Lower lobe of right lung (tissue), 2 donors: ENCODE results near the gene BNC1. TPM values are rescaled to one million over a fixed set of nuclear protein-coding genes. Genes with fewer than 3 reads are reported as not detected.

Source experiments
- ATAC-seq, 2 donors: fragments of 200-7000 bp; cut with Tn5 transposase; one replicate each; pipeline ENCODE4 v1.9.1; 2020 to 2022; ENCODE audit warnings: mild to moderate bottlenecking in 2 of 2, moderate library complexity in 2 of 2
- DNase-seq: peaks from one replicate; pipeline ENCODE4 v3.0.0-alpha.2; 2020
- H3K27ac ChIP-seq: fragments of 200-600 bp; one replicate; pipeline ENCODE4 v1.8.0; 2022
- H3K27me3 ChIP-seq: fragments of 200-600 bp; one replicate; pipeline ENCODE4 v1.8.0; 2022; ENCODE audit warnings: low read depth
- H3K36me3 ChIP-seq: fragments of 200-600 bp; one replicate; pipeline ENCODE4 v1.8.0; 2022; ENCODE audit warnings: mild to moderate bottlenecking
- H3K4me1 ChIP-seq: fragments of 200-600 bp; one replicate; pipeline ENCODE4 v1.8.0; 2022
- H3K4me3 ChIP-seq: fragments of 200-600 bp; one replicate; pipeline ENCODE4 v1.8.0; 2022; ENCODE audit warnings: mild to moderate bottlenecking
- H3K9me3 ChIP-seq: fragments of 200-600 bp; one replicate; pipeline ENCODE4 v1.8.0; 2022
- intact Hi-C: fragments of 100-400 bp; cut with DNase I; formaldehyde crosslinking; loops from one replicate; pipeline ENCODE4 v1.11.0; 2022
- total RNA-seq: library from RNA; stranded (reverse); fragmentation: NEBNext Ultra II Directional; extraction: Animal tissue kit (Norgen Biotek cat#: 25700); gene quantifications from one replicate; pipeline ENCODE4 v1.2.1, GENCODE V29; 2021
- TF ChIP-seq, protein P1 (sequence below): fragments of 200-600 bp; IDR thresholded peaks from one replicate; pipeline ENCODE4 v1.8.0; 2022; ENCODE audit warnings: antibody characterized with exemption, mild to moderate bottlenecking
- donor health status: DM: no; HTN: yes; CAD: no; lungs with severe emphysema.

BNC1 gene
- total RNA-seq, 1 donor from 2014 or later, result 0.21 TPM

DNA sequence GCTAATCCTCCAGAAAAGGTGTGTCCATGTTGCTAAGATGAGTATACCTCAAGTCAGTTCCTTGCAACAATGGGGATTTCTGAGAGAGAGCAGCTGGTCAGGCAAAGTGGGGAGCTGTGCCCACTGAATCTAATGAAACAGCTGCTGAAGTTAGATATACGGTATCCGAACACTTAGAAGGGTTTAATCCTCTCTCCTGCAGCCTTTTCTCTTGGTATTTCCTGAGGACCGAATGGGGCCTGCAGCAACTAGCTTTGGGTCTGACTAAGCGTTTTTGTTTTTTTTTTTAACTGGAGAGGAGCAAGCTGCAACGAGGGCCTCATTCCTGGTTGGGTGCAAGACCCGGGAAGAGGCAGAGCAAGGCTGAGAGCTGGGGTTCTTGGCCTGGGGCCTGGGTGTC lies 37.6 kb upstream of the BNC1 start:
- intact Hi-C loops, result no loop called here
- no peak for ATAC-seq
- no peak for DNase-seq
- H3K27me3 ChIP-seq, result no peaks in the 10 kb centered on the region
- no peaks in the 10 kb centered on the region for H3K4me1 ChIP-seq
- no peaks in the 10 kb centered on the region for H3K9me3 ChIP-seq
- TF ChIP-seq, protein P1, sequence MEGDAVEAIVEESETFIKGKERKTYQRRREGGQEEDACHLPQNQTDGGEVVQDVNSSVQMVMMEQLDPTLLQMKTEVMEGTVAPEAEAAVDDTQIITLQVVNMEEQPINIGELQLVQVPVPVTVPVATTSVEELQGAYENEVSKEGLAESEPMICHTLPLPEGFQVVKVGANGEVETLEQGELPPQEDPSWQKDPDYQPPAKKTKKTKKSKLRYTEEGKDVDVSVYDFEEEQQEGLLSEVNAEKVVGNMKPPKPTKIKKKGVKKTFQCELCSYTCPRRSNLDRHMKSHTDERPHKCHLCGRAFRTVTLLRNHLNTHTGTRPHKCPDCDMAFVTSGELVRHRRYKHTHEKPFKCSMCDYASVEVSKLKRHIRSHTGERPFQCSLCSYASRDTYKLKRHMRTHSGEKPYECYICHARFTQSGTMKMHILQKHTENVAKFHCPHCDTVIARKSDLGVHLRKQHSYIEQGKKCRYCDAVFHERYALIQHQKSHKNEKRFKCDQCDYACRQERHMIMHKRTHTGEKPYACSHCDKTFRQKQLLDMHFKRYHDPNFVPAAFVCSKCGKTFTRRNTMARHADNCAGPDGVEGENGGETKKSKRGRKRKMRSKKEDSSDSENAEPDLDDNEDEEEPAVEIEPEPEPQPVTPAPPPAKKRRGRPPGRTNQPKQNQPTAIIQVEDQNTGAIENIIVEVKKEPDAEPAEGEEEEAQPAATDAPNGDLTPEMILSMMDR, result no peak
- H3K27ac ChIP-seq, result no peak overlapping the region
- H3K4me3 ChIP-seq, result no peak overlapping the region
- H3K36me3 ChIP-seq, result no peaks in the 10 kb centered on the region

DNA sequence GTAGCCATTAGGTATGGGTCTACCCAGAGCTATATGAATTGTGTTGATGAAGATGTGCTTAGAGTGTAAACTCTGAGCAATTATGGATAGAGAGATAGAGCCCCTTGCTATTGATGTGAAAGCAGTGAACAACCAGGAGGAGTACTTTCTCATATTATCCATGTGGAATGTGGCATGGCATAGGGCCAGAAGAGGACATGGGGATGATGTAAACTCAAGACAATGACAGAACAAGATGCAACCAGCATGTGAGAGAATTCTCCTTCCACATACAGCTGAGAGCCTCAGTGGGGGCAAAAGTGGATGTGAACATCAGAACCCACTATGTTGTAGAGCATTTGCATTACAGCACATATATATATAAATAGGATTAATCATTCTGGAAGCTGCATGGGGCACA lies 36.4 kb upstream of the BNC1 start:
- no peak for DNase-seq
- Histone ChIP-seq H3K27ac (no peak overlapping the region), H3K36me3 (no peaks in the 10 kb centered on the region), H3K4me1 (no peaks in the 10 kb centered on the region), H3K4me3 (no peak overlapping the region), H3K9me3 (no peaks in the 10 kb centered on the region), H3K27me3 (no peaks in the 10 kb centered on the region)
- TF ChIP-seq, protein P1, result no peak
- no peak for ATAC-seq
- intact Hi-C loops, result no loop called here

DNA sequence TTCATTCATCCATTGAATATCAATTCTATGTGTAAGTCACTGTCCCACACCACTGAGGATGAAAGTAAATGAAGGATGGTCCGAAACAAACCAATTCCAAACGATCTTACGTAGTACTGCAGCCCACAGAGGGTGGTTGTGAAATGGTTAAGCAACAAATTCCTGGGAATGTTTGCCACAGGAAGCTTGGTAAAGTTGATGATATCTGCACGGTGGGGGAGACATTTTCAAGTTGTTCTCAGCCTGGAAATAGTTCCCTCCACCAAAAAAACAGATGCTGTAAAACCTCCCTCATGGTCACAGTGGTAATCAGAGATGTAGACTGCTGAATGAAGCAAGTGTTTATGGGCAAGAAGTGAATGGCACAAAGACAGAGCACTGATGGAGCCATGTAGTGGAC lies 35.9 kb upstream of the BNC1 start:
- Histone ChIP-seq H3K4me1 (no peaks in the 10 kb centered on the region), H3K9me3 (no peaks in the 10 kb centered on the region), H3K27me3 (no peaks in the 10 kb centered on the region), H3K4me3 (no peak overlapping the region), H3K27ac (no peak overlapping the region), H3K36me3 (no peaks in the 10 kb centered on the region)
- ATAC-seq, result no peak
- intact Hi-C loops, result no loop called here
- TF ChIP-seq, protein P1, result no peak
- DNase-seq, result no peak

DNA sequence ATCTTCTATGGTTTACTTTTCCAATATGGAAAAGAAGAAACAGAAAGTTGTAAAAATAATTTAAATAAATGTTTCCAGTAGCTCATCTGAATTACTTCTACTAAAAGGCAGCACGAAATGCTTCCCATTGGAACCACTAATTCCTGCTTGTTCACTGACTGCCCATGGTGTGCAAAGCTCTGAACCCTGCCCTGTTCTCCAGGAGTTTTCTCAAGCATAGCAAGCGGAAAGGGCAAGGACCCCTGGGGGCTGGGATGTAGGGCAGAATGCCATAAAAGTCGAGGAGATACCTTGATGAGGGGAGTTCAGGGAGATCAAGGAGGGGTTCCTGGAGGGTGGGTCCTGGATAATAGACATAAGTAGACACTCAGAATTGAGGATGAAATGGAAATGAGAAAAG lies 35.3 kb upstream of the BNC1 start:
- Histone ChIP-seq H3K27ac (no peak overlapping the region), H3K4me1 (no peaks in the 10 kb centered on the region), H3K36me3 (no peaks in the 10 kb centered on the region), H3K27me3 (no peaks in the 10 kb centered on the region), H3K9me3 (no peaks in the 10 kb centered on the region), H3K4me3 (no peak overlapping the region)
- TF ChIP-seq, protein P1, result no peak
- no peak for DNase-seq
- intact Hi-C loops, result no loop called here
- no peak for ATAC-seq

DNA sequence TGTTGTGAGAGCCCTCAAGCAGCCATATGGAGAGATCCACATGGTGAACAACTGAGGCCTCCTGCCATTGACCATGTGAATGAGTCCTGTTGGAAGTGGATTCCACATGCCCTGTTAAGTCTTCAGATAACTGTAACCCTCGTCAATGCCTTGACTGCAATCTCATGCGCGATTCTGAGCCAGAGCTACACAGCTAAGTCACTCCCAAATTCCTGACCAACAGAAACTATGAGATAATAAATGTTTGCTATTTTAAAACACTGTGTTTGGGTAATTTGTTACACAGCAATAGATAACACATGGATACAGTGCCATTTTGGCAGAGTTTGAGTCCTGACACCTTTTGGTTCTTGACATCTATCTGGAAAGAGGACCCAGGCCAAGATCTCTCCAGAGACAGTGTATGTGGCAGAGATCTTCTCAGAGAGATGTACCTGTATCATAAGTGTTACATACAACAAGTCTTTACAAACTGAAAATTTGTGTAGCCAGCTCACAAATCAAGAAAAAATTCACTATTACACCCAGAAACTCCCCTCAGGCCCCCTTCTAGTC lies 34.5 kb upstream of the BNC1 start:
- no peak overlapping the region for H3K4me3 ChIP-seq
- DNase-seq, result no peak
- no peaks in the 10 kb centered on the region for H3K9me3 ChIP-seq
- no peak for ATAC-seq
- no peaks in the 10 kb centered on the region for H3K27me3 ChIP-seq
- intact Hi-C loops, result no loop called here
- H3K4me1 ChIP-seq, result no peaks in the 10 kb centered on the region
- TF ChIP-seq, protein P1, result no peak
- no peaks in the 10 kb centered on the region for H3K36me3 ChIP-seq
- no peak overlapping the region for H3K27ac ChIP-seq

DNA sequence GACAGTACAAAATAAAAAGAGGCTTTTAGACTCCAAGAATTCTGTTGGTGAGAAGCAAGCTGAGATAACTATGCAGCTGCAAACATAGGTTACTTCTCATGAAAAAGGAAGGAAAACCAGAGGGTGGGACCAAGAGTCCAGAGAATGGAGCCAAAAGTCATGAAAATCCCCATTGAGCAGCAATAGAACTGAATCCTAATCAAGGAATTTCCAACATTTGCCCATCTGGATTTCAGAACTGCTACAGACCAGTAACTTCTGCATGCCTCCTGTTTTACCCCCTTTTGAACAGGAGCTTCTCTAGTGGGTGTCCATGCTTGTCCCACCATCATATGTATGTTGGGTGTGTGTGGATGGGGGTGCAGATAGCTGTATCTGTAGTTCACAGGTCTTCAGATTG lies 33.6 kb upstream of the BNC1 start:
- DNase-seq (no peak), ATAC-seq (no peak)
- no peaks in the 10 kb centered on the region for H3K9me3 ChIP-seq
- H3K4me1 ChIP-seq, result no peaks in the 10 kb centered on the region
- intact Hi-C loops, result no loop called here
- no peaks in the 10 kb centered on the region for H3K27me3 ChIP-seq
- no peak overlapping the region for H3K4me3 ChIP-seq
- H3K36me3 ChIP-seq, result no peaks in the 10 kb centered on the region
- TF ChIP-seq, protein P1, result no peak
- no peak overlapping the region for H3K27ac ChIP-seq
